Fibroblast of lung (primary cell): ENCODE results near the gene GGT6. TPM values are rescaled to one million over a fixed set of nuclear protein-coding genes. Genes with fewer than 3 reads are reported as not detected.
"Not testable (repeated sequence)": the region's sequence is repeated elsewhere in the genome, so short reads cannot be mapped to it uniquely, and the experiment has no call there.

Source experiments
- DNase-seq, 2 donors: peaks; one replicate each; pipeline versions ENCODE4 v3.0.0 to v3.0.0-alpha.2; 2010; ENCODE audit warnings: low read depth in 2 of 2
- H2AFZ ChIP-seq: 2 replicates; pipeline ENCODE4 v1.5.1; 2012; ENCODE audit warnings: low read length, control low read depth, inconsistent platforms
- H3K27ac ChIP-seq: 2 replicates; pipeline ENCODE4 v1.5.1; 2011; ENCODE audit warnings: low read length, control low read depth; ENCODE audit not compliant: insufficient read depth
- H3K27me3 ChIP-seq: 2 replicates; pipeline ENCODE4 v1.5.1; 2011; ENCODE audit warnings: mild to moderate bottlenecking, low read length; ENCODE audit not compliant: control insufficient read depth, insufficient read depth
- H3K36me3 ChIP-seq: 2 replicates; pipeline ENCODE4 v1.5.1; 2011; ENCODE audit warnings: low read length; ENCODE audit not compliant: control insufficient read depth, insufficient read depth
- H3K4me1 ChIP-seq: 2 replicates; pipeline ENCODE4 v1.5.1; 2011; ENCODE audit warnings: low read length; ENCODE audit not compliant: control insufficient read depth, insufficient read depth; ENCODE audit errors: extremely low read depth
- H3K4me2 ChIP-seq: 2 replicates; pipeline ENCODE4 v1.5.1; 2011; ENCODE audit warnings: low read length, control low read depth; ENCODE audit not compliant: insufficient read depth; ENCODE audit errors: extremely low read depth
- H3K4me3 ChIP-seq, 4 experiments: fragments of 200-600 bp in 1 of 4; sonication (generic) in 1 of 4; replicated peaks in 1 of 4; 2 replicates each; pipeline ENCODE4 v1.5.1; 2011 to 2016; ENCODE audit warnings: low read length in 4 of 4, low read depth in 3 of 4, mild to moderate bottlenecking in 3 of 4, control low read depth in 2 of 4, inconsistent platforms in 1 of 4, mixed read lengths in 1 of 4; ENCODE audit not compliant: insufficient read depth in 1 of 4; ENCODE audit errors: control extremely low read depth in 1 of 4
- H3K79me2 ChIP-seq: 2 replicates; pipeline ENCODE4 v1.5.1; 2012; ENCODE audit warnings: mild to moderate bottlenecking, low read length, inconsistent platforms; ENCODE audit not compliant: control insufficient read depth, insufficient read depth
- H3K9ac ChIP-seq: 2 replicates; pipeline ENCODE4 v1.5.1; 2011; ENCODE audit warnings: mild to moderate bottlenecking, low read length, control low read depth; ENCODE audit not compliant: insufficient read depth
- H3K9me3 ChIP-seq: 2 replicates; pipeline ENCODE4 v1.5.1; 2012; ENCODE audit warnings: low read depth, low read length; ENCODE audit not compliant: control insufficient read depth, insufficient read depth
- H4K20me1 ChIP-seq: 2 replicates; pipeline ENCODE4 v1.5.1; 2011; ENCODE audit warnings: low read length; ENCODE audit not compliant: control insufficient read depth, insufficient read depth; ENCODE audit errors: extremely low read depth
- CTCF ChIP-seq, 2 donors: IDR thresholded peaks in 1 of 2; conservative IDR thresholded peaks in 1 of 2; 1 replicate in 1 of 2; 2 replicates in 1 of 2; pipeline ENCODE4 v1.5.1; 2011 to 2012; ENCODE audit warnings: low read length in 2 of 2, control low read depth in 1 of 2, inconsistent platforms in 1 of 2, low read depth in 1 of 2, mild to moderate bottlenecking in 1 of 2
- EZH2 ChIP-seq: IDR thresholded peaks from 2 replicates; pipeline ENCODE4 v1.5.1; 2012; ENCODE audit warnings: low read length, control low read depth, mild to moderate bottlenecking; ENCODE audit errors: missing control alignments
- polyA plus RNA-seq, 2 donors: library from polyadenylated mRNA; depleted of rRNA in 1 of 2; stranded (reverse) in 1 of 2; unstranded in 1 of 2; fragments of >200 nt; gene quantifications; 2 replicates each; pipeline ENCODE4 v1.2.1, GENCODE V29; 2011 to 2012; ENCODE audit warnings: missing spikeins in 1 of 2
- total RNA-seq: library from RNA; depleted of rRNA; stranded (reverse); fragments of >200 nt; gene quantifications from 2 replicates; pipeline ENCODE4 v1.2.1, GENCODE V29; 2014

The GGT6 gene
- total and polyA plus RNA-seq, 2 donors (not counting 1 experiment from before 2014, with no cell fraction given): not detected

- TF ChIP-seq CTCF (conservative IDR thresholded peaks at IDR 0.05 in 1 of 2, IDR thresholded peaks at IDR 0.05 in 1 of 2; ENCODE audit: low read depth in 1 of 2, low read length in 2 of 2): no peak
- no peak for TF ChIP-seq EZH2
- Histone ChIP-seq H4K20me1 (no peaks in the 10 kb centered on the region), H3K36me3 (no peaks in the 10 kb centered on the region), H3K9me3 (no peaks in the 10 kb centered on the region), H3K4me3 (no peak overlapping the region), H3K27ac (no peak overlapping the region), H3K79me2 (no peaks in the 10 kb centered on the region), H3K4me2 (no peak overlapping the region), H3K9ac (no peak overlapping the region), H3K4me1 (peaks cover 3% of the 10 kb centered on the region), H3K27me3 (peaks cover 8% of the 10 kb centered on the region), H2AFZ (no peak overlapping the region)
- peak; percentile 67 to 85 for DNase-seq
These were observed 47.4 kb upstream of the GGT6 start for GRCh38 chr17:4607773-4608187.

- H3K79me2 ChIP-seq: no peaks in the 10 kb centered on the region
- H3K9me3 ChIP-seq: no peaks in the 10 kb centered on the region
- H3K4me3 ChIP-seq: no peak overlapping the region
- no peak overlapping the region for H3K9ac ChIP-seq
- H3K27ac ChIP-seq: no peak overlapping the region
- peaks cover 3% of the 10 kb centered on the region for H3K4me1 ChIP-seq
- H2AFZ ChIP-seq: no peak overlapping the region
- no peaks in the 10 kb centered on the region for H4K20me1 ChIP-seq
- no peaks in the 10 kb centered on the region for H3K36me3 ChIP-seq
- peaks cover 8% of the 10 kb centered on the region for H3K27me3 ChIP-seq
- no peak for DNase-seq
- no peak for TF ChIP-seq EZH2
- no peak for TF ChIP-seq CTCF (conservative IDR thresholded peaks at IDR 0.05 in 1 of 2, IDR thresholded peaks at IDR 0.05 in 1 of 2; ENCODE audit: low read depth in 1 of 2, low read length in 2 of 2)
- no peak overlapping the region for H3K4me2 ChIP-seq
These were observed 46.9 kb upstream of the GGT6 start for GRCh38 chr17:4607261-4607741.

DNA sequence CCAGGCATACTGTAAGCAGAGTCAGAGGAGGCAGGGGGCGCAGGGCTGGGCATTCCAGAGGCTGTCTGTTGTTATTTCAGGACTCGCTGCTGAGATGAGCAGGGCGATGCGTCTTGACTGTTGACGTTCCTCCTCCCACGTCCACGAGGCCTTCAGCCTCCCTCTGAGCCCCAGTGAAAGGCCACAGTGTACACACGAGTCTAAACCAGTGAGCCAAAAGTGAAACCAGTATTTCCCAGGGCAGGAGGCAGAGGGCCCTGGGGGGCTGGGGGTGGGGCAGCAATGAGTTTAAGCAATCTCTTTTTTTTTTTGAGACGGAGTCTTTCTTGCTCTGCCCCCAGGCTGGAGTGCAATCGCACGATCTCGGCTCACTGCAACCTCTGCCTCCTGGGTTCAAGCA is 45.4 kb upstream of the GGT6 start:
- DNase-seq: peak in 1 of 2 donors; percentile 34
- Histone ChIP-seq H3K79me2 (no peaks in the 10 kb centered on the region), H2AFZ (no peak overlapping the region), H3K9me3 (no peaks in the 10 kb centered on the region), H3K9ac (no peak overlapping the region), H3K27me3 (peaks cover 8% of the 10 kb centered on the region), H3K4me2 (peak overlapping the region; percentile 2), H3K36me3 (no peaks in the 10 kb centered on the region), H4K20me1 (no peaks in the 10 kb centered on the region), H3K4me1 (peaks cover 3% of the 10 kb centered on the region), H3K27ac (no peak overlapping the region), H3K4me3 (no peak overlapping the region)
- TF ChIP-seq EZH2: no peak
- no peak for TF ChIP-seq CTCF (conservative IDR thresholded peaks at IDR 0.05 in 1 of 2, IDR thresholded peaks at IDR 0.05 in 1 of 2; ENCODE audit: low read depth in 1 of 2, low read length in 2 of 2)

DNA sequence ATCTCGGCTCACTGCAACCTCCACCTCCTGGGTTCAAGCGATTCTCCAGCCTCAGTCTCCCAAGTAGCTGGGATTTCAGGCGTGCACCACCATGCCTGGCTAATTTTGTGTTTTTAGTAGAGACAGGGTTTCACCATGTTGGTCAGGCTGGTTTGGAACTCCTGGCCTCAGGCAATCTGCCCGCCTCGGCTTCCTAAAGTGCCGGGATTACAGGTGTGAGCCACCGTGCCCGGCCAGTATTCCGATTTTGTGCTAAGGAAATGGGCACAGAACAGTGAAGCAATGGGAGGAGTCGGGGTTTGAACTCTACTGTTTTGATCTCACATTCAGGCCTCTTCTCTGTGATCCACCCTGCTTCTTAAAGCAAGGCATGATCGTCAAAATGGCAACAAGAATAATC is 44.4 kb upstream of the GGT6 start:
- not testable (repeated sequence) for DNase-seq, H4K20me1 ChIP-seq, H3K9ac ChIP-seq, H3K27ac ChIP-seq, H3K36me3 ChIP-seq, H3K4me2 ChIP-seq, H3K4me3 ChIP-seq, H2AFZ ChIP-seq, H3K9me3 ChIP-seq, H3K4me1 ChIP-seq, H3K79me2 ChIP-seq
- peaks cover 15% of the 10 kb centered on the region for H3K27me3 ChIP-seq
